Stimulated activated naive B cell treated with anti-CD40 and anti-IgM and Interleukin-4, amounts not matched to agents 10 μg/mL and 1 μg/mL and 100 μg/mL, for 72 hours (primary cell): ENCODE data around the gene PRAMEF1.
"Not testable (repeated sequence)": the region's sequence is repeated elsewhere in the genome, so short reads cannot be mapped to it uniquely, and the experiment has no call there.

ENCODE experiments used
- ATAC-seq, 2 donors: fragments of 150-1000 bp; cut with Tn5 transposase; replicated peaks; 2 replicates each; pipeline ENCODE4 v1.10.0; 2021; ENCODE audit warnings: moderate library complexity in 1 of 2
- DNase-seq: peaks from one replicate; pipeline ENCODE4 v3.0.0; 2021
- H3K27ac Mint-ChIP-seq: one replicate; pipeline ENCODE4 v1.8.0; 2022; ENCODE audit warnings: mild to moderate bottlenecking, mixed read lengths
- H3K27me3 Mint-ChIP-seq, 2 donors: one replicate each; pipeline ENCODE4 v1.8.0; 2022; ENCODE audit warnings: mixed read lengths in 2 of 2
- H3K36me3 Mint-ChIP-seq, 2 donors: one replicate each; pipeline ENCODE4 v1.8.0; 2022; ENCODE audit warnings: mixed read lengths in 2 of 2, mild to moderate bottlenecking in 1 of 2
- H3K4me1 Mint-ChIP-seq, 2 donors: one replicate each; pipeline ENCODE4 v1.8.0; 2022; ENCODE audit warnings: mixed read lengths in 2 of 2, mild to moderate bottlenecking in 1 of 2
- H3K4me3 Mint-ChIP-seq, 2 donors: one replicate each; pipeline ENCODE4 v1.8.0; 2022; ENCODE audit warnings: mild to moderate bottlenecking in 2 of 2, mixed read lengths in 2 of 2, moderate library complexity in 1 of 2
- H3K9me3 Mint-ChIP-seq, 2 donors: one replicate each; pipeline ENCODE4 v1.8.0; 2022; ENCODE audit warnings: mixed read lengths in 2 of 2, mild to moderate bottlenecking in 1 of 2

Gene PRAMEF1

DNA sequence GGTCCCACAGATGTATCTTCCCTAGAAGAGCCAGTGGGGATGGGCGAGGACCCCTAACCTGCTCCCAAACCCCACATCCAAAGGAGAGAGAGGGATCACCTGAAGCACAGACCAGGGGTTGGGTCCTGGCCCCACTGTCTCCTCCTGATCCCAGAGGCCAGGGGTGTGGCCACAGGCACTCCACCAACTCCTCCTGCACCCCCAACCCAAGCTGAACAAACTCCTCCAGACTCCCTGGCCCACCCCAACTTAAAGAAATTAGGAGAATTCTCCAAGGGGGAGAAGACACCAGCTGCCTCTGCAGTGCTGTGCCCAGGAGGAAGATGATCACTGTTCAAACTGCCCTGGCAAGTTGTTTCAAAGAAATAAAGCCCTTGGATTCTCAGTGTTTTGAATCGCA is 22.2 kb upstream of the PRAMEF1 start:
- no peak for ATAC-seq
- no peak overlapping the region for H3K27ac Mint-ChIP-seq
- no peaks in the 10 kb centered on the region for H3K9me3 Mint-ChIP-seq
- no peak overlapping the region for H3K4me3 Mint-ChIP-seq
- H3K27me3 Mint-ChIP-seq = peaks cover 27 to 40% of the 10 kb centered on the region in 2 donors
- H3K4me1 Mint-ChIP-seq = no peaks in the 10 kb centered on the region
- H3K36me3 Mint-ChIP-seq = no peaks in the 10 kb centered on the region
- no peak for DNase-seq

DNA sequence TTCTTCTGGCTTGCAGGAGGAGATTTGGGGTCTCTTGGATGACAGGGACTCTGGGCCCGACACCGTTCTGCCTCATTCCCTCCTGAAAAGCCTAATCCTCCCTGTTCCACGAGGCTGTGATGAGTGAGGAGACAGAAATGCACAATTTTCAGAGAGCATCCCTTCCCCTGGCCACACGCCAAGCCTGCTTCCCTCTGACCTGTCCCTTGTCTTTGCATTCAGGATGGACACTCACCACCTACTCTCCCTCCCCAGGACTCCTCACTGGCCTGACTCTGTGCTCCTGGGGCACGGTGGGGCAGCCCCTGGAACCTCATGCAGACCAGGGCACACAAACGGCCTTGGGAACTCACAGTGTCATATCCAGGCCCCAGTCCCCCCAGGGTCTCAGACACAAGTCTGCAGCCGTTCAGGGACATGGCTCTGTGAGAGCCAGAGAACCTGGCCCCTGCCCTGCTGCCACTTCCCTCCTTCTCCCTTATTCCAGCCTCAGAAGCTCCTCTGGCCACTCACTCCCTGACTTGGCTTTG is 21.2 kb upstream of the PRAMEF1 start:
- Mint-ChIP-seq H3K4me1 (no peaks in the 10 kb centered on the region), H3K36me3 (no peaks in the 10 kb centered on the region), H3K4me3 (no peak overlapping the region), H3K27me3 (peaks cover 30 to 44% of the 10 kb centered on the region in 2 donors), H3K9me3 (no peaks in the 10 kb centered on the region), H3K27ac (no peak overlapping the region)
- no peak for DNase-seq
- no peak for ATAC-seq

DNA sequence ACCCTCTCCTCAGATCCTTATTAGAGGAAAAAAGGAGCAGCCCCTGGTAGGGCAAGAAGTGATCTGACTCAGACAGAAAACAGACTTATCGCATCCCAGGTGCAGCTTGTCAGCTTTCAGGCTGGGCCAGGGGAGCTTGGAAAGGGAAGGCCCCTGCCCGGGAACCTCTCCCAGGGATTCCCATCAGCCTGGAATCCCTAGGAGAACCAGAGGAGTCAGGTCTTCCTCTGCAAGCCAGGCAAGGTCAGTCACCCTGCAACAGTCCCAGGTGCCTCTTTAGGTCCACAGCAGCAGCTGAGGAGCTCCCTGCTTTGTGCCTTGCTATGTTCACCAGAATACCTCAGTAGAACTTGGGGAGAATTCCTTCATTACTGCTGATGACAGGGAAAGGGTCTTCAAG is 20.6 kb upstream of the PRAMEF1 start:
- Mint-ChIP-seq H3K4me1 (no peaks in the 10 kb centered on the region), H3K27me3 (peaks cover 31 to 47% of the 10 kb centered on the region in 2 donors), H3K4me3 (no peak overlapping the region), H3K36me3 (no peaks in the 10 kb centered on the region), H3K27ac (no peak overlapping the region), H3K9me3 (no peaks in the 10 kb centered on the region)
- ATAC-seq (no peak), DNase-seq (no peak)

DNA sequence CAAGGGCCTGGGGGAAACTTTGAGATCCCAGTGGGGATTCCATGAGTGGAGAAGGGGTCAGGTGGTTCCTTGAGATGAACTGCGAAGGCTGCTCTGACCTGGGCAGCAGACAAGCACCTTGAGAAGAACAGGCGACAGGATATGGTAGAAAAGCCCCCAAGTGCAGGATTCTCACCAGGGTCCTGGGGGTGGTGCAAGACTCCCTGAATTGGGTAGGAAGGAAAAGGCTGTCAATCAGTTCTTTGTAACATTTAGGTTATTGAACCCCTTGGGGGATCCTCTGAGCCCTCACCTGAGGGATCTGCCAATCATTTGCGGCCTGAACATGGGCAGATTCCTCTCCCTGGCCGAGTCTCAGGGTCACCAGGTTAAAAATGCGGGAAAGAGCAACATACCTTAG is 20.0 kb upstream of the PRAMEF1 start:
- DNase-seq = no peak
- no peak for ATAC-seq
- Mint-ChIP-seq H3K27me3 (peaks cover 31 to 47% of the 10 kb centered on the region in 2 donors), H3K36me3 (no peaks in the 10 kb centered on the region), H3K9me3 (no peaks in the 10 kb centered on the region), H3K4me1 (no peaks in the 10 kb centered on the region), H3K27ac (no peak overlapping the region), H3K4me3 (no peak overlapping the region)

DNA sequence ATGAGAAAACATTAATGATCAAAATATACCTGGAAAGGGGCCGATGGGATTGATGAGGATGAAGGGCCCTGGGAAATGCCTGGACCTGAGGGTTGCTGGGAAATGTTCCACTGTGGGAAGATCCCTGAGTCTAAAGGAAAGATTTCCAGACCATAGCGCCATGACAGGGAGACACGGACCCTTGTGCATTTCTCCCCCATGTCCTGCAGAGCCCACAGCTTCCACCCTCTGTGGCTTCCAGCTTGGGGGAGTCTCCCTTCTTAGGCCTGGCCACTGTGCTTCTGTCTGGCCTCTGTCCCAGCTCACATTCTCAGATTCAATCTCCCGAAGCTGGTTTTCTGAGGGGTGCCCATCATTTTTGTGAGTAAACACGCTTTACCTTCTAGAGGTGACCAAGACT is 18.7 kb upstream of the PRAMEF1 start:
- DNase-seq = no peak
- Mint-ChIP-seq H3K27me3 (peaks cover 34 to 50% of the 10 kb centered on the region in 2 donors), H3K27ac (no peak overlapping the region), H3K9me3 (no peaks in the 10 kb centered on the region), H3K36me3 (no peaks in the 10 kb centered on the region), H3K4me3 (no peak overlapping the region), H3K4me1 (no peaks in the 10 kb centered on the region)
- no peak for ATAC-seq

DNA sequence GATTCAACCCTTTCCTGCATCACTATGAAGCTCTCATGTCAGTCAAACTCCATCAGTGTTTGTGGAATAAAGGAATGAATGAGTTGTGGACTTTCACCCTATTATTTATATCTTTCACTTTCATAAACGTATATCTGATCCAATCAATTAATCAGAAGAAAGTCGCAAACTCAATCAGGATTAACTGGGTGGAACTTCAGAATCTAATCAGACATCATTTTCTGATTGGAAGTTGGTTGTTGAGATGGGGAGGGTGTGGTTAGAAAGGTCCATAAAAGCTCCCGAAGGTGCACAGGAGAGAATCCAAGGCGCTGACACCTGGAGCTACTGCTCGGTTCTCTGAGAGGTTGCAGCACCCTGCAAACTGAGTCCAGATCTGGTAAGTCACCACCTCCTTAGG is 17.8 kb upstream of the PRAMEF1 start, which contains the start of gene PRAMEF12:
TSS of gene PRAMEF12 (plus strand) at position 301 of the 400 bp plus-strand sequence. CDS start 1,130 bp downstream, outside the sequence.
- H3K27me3 Mint-ChIP-seq = peaks cover 31 to 53% of the 10 kb centered on the region in 2 donors
- ATAC-seq = no peak
- no peaks in the 10 kb centered on the region for H3K4me1 Mint-ChIP-seq
- DNase-seq = no peak
- H3K36me3 Mint-ChIP-seq = no peaks in the 10 kb centered on the region
- H3K9me3 Mint-ChIP-seq = no peaks in the 10 kb centered on the region
- no peak within 1 kb of the TSS for H3K4me3 Mint-ChIP-seq
- no peak within 1 kb of the TSS for H3K27ac Mint-ChIP-seq

DNA sequence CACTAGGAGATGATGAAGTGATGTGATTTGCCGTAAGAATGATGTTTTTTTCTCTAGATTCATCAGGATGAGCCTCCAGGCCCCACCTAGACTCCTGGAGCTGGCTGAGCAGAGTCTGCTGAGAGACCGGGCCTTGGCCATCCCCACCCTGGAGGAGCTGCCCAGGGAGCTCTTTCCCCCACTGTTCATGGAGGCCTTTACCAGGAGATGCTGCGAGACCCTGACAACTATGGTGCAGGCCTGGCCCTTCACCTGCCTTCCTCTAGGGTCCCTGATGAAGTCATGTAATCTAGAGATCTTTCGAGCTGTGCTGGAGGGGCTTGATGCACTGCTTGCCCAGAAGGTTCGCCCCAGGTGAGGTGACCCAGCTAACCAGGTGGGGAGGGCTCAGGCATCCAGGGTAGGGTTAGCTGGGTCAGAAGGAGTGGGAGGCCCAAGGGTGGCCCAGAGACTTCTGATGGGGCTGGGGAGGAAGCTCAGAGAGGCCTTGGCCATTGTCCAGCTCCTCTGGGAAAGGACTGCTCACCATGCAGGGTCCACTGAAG is 16.3 kb upstream of the PRAMEF1 start:
- Mint-ChIP-seq H3K4me1 (no peaks in the 10 kb centered on the region), H3K27ac (no peak overlapping the region), H3K36me3 (no peaks in the 10 kb centered on the region), H3K27me3 (peaks cover 30 to 39% of the 10 kb centered on the region in 2 donors), H3K9me3 (no peaks in the 10 kb centered on the region), H3K4me3 (no peak overlapping the region)
- no peak for ATAC-seq
- DNase-seq = no peak

DNA sequence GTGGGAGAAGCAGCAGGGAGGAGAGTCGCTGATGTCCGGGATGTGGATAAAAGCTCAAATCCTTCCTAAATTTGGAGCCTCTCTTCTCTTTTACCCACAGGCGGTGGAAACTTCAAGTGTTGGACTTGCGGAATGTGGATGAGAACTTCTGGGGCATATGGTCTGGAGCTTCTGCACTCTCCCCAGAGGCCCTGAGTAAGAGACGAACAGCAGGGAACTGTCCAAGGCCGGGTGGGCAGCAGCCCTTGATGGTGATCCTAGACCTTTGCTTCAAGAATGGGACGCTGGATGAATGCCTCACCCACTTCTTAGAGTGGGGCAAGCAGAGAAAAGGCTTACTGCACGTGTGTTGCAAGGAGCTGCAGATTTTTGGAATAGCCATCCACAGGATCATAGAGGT is 15.8 kb upstream of the PRAMEF1 start:
- Mint-ChIP-seq H3K27me3 (peaks cover 24 to 34% of the 10 kb centered on the region in 2 donors), H3K4me3 (no peak overlapping the region), H3K9me3 (no peaks in the 10 kb centered on the region), H3K27ac (no peak overlapping the region), H3K4me1 (no peaks in the 10 kb centered on the region), H3K36me3 (no peaks in the 10 kb centered on the region)
- ATAC-seq (no peak), DNase-seq (no peak)

DNA sequence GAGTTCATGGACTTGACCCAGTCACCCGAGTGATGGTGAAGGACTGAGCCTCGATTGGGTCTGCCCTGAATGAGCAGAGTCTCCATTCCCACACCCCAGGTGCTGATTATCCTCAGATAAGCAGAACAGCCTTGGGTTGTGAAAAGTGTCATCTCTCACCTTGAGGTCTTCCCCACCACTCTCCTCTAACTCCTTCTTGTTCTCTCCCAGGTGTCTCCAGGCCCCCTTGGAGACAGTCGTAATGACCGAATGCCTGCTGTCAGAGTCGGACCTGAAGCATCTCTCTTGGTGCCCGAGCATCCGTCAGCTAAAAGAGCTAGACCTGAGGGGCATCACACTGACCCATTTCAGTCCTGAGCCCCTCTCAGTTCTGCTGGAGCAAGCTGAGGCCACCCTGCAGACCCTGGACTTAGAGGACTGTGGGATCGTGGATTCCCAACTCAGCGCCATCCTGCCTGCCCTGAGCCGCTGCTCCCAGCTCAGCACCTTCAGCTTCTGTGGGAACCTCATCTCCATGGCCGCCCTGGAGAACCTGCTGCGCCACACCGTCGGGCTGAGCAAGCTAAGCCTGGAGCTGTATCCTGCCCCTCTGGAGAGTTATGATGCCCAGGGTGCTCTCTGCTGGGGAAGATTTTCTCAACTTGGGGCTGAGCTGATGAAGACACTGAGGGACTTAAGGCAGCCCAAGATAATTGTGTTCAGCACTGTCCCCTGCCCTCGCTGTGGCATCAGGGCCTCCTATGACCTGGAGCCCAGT is 14.2 kb upstream of the PRAMEF1 start:
- no peak overlapping the region for H3K27ac Mint-ChIP-seq
- no peak for ATAC-seq
- H3K36me3 Mint-ChIP-seq = no peaks in the 10 kb centered on the region
- no peak for DNase-seq
- no peaks in the 10 kb centered on the region for H3K9me3 Mint-ChIP-seq
- no peak overlapping the region for H3K4me3 Mint-ChIP-seq
- H3K27me3 Mint-ChIP-seq = peaks cover 13 to 20% of the 10 kb centered on the region in 2 donors
- no peaks in the 10 kb centered on the region for H3K4me1 Mint-ChIP-seq

DNA sequence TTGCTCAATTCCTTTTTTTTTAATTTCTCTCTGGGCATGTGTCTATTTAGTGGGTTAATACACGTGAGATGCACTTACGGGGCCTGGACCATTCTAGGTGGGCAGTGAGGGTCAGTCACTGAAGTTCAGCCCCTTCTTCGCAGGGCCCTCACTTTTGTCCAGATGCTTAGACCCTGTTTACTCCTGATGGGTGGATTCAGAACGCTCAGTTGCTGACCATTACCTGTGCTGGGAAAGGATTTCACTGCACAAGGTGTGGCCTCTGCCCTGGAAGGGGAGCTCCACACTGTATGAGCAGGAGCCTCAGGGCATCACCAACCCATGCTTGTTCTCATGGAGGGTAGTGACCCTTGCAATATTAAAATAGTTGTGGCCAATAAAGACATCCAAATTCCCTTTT is 13.1 kb upstream of the PRAMEF1 start:
- peaks cover 10 to 14% of the 10 kb centered on the region in 2 donors for H3K27me3 Mint-ChIP-seq
- no peaks in the 10 kb centered on the region for H3K4me1 Mint-ChIP-seq
- H3K36me3 Mint-ChIP-seq = no peaks in the 10 kb centered on the region
- no peak overlapping the region for H3K4me3 Mint-ChIP-seq
- no peak for ATAC-seq
- DNase-seq = no peak
- no peak overlapping the region for H3K27ac Mint-ChIP-seq
- no peaks in the 10 kb centered on the region for H3K9me3 Mint-ChIP-seq

DNA sequence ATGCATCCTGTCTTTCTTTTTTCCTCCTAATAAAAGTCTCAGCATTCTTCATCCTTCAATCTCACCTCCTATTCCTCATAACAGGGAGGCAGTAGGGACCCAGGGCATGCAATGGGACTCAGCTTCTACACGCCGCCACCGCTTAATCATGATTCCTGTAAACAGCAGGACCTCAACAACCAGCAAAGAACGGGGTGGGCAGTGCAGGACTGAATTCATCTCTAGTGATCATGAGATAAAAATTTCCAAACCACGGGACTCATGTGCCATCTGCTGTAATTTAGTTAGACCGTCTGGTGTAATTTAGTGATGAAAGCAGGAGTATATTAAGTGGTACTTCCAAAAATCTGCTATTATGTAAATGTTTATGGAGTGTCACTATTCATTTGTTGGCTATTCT is 12.3 kb upstream of the PRAMEF1 start:
- ATAC-seq = no peak
- Mint-ChIP-seq H3K36me3 (no peaks in the 10 kb centered on the region), H3K9me3 (peaks cover 0 to 2% of the 10 kb centered on the region in 2 donors), H3K4me1 (no peaks in the 10 kb centered on the region), H3K27me3 (peaks cover 9 to 12% of the 10 kb centered on the region in 2 donors), H3K4me3 (no peak overlapping the region), H3K27ac (no peak overlapping the region)
- no peak for DNase-seq

DNA sequence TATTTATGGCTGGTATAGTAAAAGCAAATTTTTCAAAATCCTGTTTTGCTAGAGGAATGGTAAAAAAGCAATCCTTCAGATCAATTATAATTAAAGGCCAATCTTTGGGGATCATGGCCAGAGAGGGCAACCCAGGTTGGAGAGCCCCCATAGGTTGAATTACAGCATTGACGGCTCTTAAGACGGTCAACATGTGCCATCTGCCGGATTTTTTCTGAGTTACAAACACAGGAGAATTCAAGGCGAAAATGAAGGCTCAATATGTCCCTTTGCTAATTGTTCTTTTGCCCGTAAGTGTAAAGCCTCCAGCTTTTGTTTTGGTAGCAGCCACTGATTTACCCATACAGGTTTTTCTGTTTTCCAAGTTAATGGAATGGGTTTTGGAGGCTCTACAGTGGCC is 9.7 kb upstream of the PRAMEF1 start:
- not testable (repeated sequence) for ATAC-seq, H3K27me3 Mint-ChIP-seq, H3K27ac Mint-ChIP-seq, DNase-seq, H3K4me3 Mint-ChIP-seq, H3K4me1 Mint-ChIP-seq, H3K36me3 Mint-ChIP-seq
- H3K9me3 Mint-ChIP-seq = peaks cover 7 to 13% of the 10 kb centered on the region in 2 donors

DNA sequence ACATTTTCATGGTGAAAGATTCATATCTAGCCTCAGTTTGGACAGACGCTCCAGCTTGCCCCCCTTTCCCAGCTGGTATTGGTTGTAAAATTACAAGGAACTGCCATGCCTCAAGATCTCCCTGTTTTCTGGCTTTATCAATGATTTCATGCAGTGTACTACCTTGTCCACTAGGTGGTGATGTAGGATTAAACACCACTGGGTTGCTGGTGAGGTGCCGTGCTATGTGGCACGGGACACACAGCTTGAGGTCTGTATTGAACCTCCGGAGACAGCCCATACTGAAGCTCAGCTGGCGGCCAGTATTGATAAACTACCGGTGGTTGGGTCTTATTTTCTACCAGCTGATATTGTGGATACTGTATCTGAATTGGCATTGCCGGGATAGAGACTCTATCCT is 7.4 kb upstream of the PRAMEF1 start:
- ATAC-seq, H3K4me3 Mint-ChIP-seq, H3K4me1 Mint-ChIP-seq, H3K27me3 Mint-ChIP-seq, DNase-seq, H3K36me3 Mint-ChIP-seq, H3K27ac Mint-ChIP-seq: not testable (repeated sequence)
- H3K9me3 Mint-ChIP-seq = peaks cover 7 to 16% of the 10 kb centered on the region in 2 donors

DNA sequence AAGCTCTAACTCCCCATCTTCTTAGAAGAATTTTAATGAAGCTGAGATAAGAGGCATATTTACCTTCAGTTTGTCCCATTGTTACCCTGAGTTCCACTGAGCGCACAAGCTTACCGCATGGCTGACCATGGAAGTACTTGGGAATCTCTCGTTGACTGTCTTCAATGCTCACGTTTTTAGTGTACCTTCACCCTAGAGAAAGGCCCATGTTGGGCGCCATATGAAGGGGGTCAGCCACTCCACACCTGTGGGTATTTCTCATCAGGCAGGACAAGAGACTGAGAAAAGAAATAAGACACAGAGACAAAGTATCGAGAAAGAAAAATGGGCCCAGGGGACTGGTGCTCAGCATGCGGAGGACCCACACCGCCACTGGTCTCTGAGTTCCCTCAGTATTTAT is 6.5 kb upstream of the PRAMEF1 start:
- H3K4me1 Mint-ChIP-seq, ATAC-seq, H3K27me3 Mint-ChIP-seq, H3K27ac Mint-ChIP-seq, H3K36me3 Mint-ChIP-seq, H3K4me3 Mint-ChIP-seq, DNase-seq: not testable (repeated sequence)
- peaks cover 7 to 16% of the 10 kb centered on the region in 2 donors for H3K9me3 Mint-ChIP-seq

DNA sequence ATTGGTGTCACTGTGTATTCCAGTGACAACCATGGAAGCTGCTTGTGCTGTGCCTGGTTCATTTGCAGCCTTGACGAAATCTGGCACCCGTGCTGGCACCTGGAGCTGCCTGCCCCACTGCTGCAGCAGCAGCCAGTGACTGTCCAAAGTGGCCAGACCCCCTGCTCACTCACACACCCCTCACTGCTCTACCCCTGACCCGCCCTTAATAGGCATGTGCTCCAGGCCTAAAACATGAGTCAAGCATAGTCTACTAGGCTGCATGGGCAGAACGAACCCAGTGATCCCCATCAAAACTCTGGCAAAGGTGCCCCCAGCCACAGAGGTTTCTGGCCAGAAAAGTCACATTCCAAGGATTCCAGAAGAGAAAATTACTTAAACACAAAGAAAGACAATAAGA is 7.7 kb downstream of the PRAMEF1 start:
- H3K4me3 Mint-ChIP-seq = no peak overlapping the region

More for the DNA sequence above, 7.7 kb downstream of the PRAMEF1 start:
- DNase-seq (no peak), ATAC-seq (no peak)
- Mint-ChIP-seq H3K36me3 (no peaks in the 10 kb centered on the region), H3K27me3 (peaks cover 0 to 6% of the 10 kb centered on the region in 2 donors), H3K9me3 (peaks cover 0 to 5% of the 10 kb centered on the region in 2 donors), H3K4me1 (no peaks in the 10 kb centered on the region), H3K27ac (no peak overlapping the region)
